Coronary artery (tissue), 2 donors: ENCODE data around the gene ZNF687.

Experiments used
- DNase-seq: peaks from one replicate; pipeline ENCODE4 v3.0.0-alpha.2; 2017; ENCODE audit warnings: low spot score
- H3K27ac ChIP-seq, 2 donors: fragments of 200-600 bp; sonication (generic); one replicate each; pipeline ENCODE4 v1.5.1; 2016 to 2019
- H3K4me3 ChIP-seq: fragments of 200-600 bp; sonication (generic); 2 replicates; pipeline ENCODE4 v1.5.1; 2016; ENCODE audit warnings: mild to moderate bottlenecking, moderate library complexity
- TF ChIP-seq, protein P1 (sequence below): fragments of 200-600 bp; sonication (generic); IDR thresholded peaks from one replicate; pipeline ENCODE4 v1.5.1; 2019; ENCODE audit warnings: antibody characterized with exemption

The ZNF687 gene, protein sequence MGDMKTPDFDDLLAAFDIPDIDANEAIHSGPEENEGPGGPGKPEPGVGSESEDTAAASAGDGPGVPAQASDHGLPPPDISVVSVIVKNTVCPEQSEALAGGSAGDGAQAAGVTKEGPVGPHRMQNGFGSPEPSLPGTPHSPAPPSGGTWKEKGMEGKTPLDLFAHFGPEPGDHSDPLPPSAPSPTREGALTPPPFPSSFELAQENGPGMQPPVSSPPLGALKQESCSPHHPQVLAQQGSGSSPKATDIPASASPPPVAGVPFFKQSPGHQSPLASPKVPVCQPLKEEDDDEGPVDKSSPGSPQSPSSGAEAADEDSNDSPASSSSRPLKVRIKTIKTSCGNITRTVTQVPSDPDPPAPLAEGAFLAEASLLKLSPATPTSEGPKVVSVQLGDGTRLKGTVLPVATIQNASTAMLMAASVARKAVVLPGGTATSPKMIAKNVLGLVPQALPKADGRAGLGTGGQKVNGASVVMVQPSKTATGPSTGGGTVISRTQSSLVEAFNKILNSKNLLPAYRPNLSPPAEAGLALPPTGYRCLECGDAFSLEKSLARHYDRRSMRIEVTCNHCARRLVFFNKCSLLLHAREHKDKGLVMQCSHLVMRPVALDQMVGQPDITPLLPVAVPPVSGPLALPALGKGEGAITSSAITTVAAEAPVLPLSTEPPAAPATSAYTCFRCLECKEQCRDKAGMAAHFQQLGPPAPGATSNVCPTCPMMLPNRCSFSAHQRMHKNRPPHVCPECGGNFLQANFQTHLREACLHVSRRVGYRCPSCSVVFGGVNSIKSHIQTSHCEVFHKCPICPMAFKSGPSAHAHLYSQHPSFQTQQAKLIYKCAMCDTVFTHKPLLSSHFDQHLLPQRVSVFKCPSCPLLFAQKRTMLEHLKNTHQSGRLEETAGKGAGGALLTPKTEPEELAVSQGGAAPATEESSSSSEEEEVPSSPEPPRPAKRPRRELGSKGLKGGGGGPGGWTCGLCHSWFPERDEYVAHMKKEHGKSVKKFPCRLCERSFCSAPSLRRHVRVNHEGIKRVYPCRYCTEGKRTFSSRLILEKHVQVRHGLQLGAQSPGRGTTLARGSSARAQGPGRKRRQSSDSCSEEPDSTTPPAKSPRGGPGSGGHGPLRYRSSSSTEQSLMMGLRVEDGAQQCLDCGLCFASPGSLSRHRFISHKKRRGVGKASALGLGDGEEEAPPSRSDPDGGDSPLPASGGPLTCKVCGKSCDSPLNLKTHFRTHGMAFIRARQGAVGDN

GRCh38 chr1:151281969-151282882 lies at the start of gene ZNF687:
ZNF687 (plus strand) TSS chr1:151282299; CDS start chr1:151286292, 3,993 bp downstream.
- DNase-seq = peak; percentile 100
- H3K4me3 ChIP-seq = peak within 1 kb of the TSS; percentile 91
- peak within 1 kb of the TSS; percentile 90 to 99 for H3K27ac ChIP-seq
- TF ChIP-seq, protein P1, sequence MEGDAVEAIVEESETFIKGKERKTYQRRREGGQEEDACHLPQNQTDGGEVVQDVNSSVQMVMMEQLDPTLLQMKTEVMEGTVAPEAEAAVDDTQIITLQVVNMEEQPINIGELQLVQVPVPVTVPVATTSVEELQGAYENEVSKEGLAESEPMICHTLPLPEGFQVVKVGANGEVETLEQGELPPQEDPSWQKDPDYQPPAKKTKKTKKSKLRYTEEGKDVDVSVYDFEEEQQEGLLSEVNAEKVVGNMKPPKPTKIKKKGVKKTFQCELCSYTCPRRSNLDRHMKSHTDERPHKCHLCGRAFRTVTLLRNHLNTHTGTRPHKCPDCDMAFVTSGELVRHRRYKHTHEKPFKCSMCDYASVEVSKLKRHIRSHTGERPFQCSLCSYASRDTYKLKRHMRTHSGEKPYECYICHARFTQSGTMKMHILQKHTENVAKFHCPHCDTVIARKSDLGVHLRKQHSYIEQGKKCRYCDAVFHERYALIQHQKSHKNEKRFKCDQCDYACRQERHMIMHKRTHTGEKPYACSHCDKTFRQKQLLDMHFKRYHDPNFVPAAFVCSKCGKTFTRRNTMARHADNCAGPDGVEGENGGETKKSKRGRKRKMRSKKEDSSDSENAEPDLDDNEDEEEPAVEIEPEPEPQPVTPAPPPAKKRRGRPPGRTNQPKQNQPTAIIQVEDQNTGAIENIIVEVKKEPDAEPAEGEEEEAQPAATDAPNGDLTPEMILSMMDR = no peak

DNA sequence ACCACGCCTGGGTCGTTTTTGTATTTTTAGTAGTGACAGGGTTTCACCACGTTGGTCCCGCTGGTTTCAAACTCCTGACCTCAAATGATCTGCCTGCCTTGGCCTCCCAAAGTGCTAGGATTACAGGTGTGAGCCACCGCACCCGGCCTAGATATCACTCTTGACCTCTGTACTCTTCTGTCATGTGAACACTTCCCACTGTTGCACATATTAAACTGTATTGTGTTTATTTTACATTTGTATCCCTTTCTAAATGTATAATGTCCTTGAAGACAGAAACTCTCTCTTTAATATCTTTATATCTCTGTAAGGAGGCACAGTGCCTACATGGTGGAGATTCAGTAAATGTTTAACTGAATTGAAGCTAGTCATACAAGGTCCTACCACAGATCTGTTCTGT lies 46.9 kb upstream of the ZNF687 start:
- Histone ChIP-seq H3K4me3 (no peak overlapping the region), H3K27ac (no peak overlapping the region)
- TF ChIP-seq, protein P1 = no peak
- no peak for DNase-seq

- TF ChIP-seq, protein P1 = no peak
- no peak for DNase-seq
- no peak overlapping the region for H3K4me3 ChIP-seq
- no peak overlapping the region for H3K27ac ChIP-seq
These were observed 44.2 kb upstream of the ZNF687 start for GRCh38 chr1:151237678-151238466.

- no peak overlapping the region for H3K27ac ChIP-seq
- TF ChIP-seq, protein P1 = no peak
- DNase-seq = no peak
- no peak overlapping the region for H3K4me3 ChIP-seq
These were observed 43.7 kb upstream of the ZNF687 start for GRCh38 chr1:151238467-151238739.

GRCh38 chr1:151242442-151242841 lies 39.7 kb upstream of the ZNF687 start:
- TF ChIP-seq, protein P1 = no peak
- Histone ChIP-seq H3K27ac (no peak overlapping the region), H3K4me3 (no peak overlapping the region)
- no peak for DNase-seq
